Activated CD4-positive, alpha-beta memory T cell treated with anti-CD3 and anti-CD28 coated beads, Interleukin-2, amount 10 ng/mL, durations not matched to agents 7 days and 5 days (primary cell): Measurements from ENCODE around the gene SP8. TPM values are rescaled to one million over a fixed set of nuclear protein-coding genes. Genes with fewer than 3 reads are reported as not detected.

Experiments
- CTCF ChIA-PET: fragments of 350-600 bp; sonication (Branson Sonifier 250); formaldehyde crosslinking; loops from one replicate; lab custom pipeline; 2021; ENCODE audit warnings: antibody characterized with exemption, inconsistent platforms; lab: Charles Lee
- POLR2A ChIA-PET: fragments of 350-600 bp; sonication (Branson Sonifier 250); formaldehyde crosslinking; loops from one replicate; lab custom pipeline; 2021; ENCODE audit warnings: antibody characterized with exemption; lab: Charles Lee
- DNase-seq: peaks from one replicate; pipeline ENCODE4 v3.0.0-alpha.2; 2020
- H3K27ac Mint-ChIP-seq: one replicate; pipeline ENCODE4 v1.8.0; 2021; ENCODE audit warnings: mild to moderate bottlenecking, mixed read lengths
- H3K27me3 Mint-ChIP-seq: one replicate; pipeline ENCODE4 v1.8.0; 2021; ENCODE audit warnings: mixed read lengths
- H3K36me3 Mint-ChIP-seq: one replicate; pipeline ENCODE4 v1.8.0; 2021; ENCODE audit warnings: low read depth, mixed read lengths
- H3K4me1 Mint-ChIP-seq: one replicate; pipeline ENCODE4 v1.8.0; 2021; ENCODE audit warnings: mixed read lengths
- H3K4me3 Mint-ChIP-seq: one replicate; pipeline ENCODE4 v1.8.0; 2021; ENCODE audit warnings: mild to moderate bottlenecking, mixed read lengths
- H3K9me3 Mint-ChIP-seq: one replicate; pipeline ENCODE4 v1.8.0; 2021; ENCODE audit warnings: mixed read lengths
- total RNA-seq, 2 experiments: library from RNA; stranded (reverse); gene quantifications; one replicate each; pipeline ENCODE4 v1.2.3, GENCODE V29; 2021

Gene SP8
- total RNA-seq, 2 experiments from 2014 or later: not detected

DNA sequence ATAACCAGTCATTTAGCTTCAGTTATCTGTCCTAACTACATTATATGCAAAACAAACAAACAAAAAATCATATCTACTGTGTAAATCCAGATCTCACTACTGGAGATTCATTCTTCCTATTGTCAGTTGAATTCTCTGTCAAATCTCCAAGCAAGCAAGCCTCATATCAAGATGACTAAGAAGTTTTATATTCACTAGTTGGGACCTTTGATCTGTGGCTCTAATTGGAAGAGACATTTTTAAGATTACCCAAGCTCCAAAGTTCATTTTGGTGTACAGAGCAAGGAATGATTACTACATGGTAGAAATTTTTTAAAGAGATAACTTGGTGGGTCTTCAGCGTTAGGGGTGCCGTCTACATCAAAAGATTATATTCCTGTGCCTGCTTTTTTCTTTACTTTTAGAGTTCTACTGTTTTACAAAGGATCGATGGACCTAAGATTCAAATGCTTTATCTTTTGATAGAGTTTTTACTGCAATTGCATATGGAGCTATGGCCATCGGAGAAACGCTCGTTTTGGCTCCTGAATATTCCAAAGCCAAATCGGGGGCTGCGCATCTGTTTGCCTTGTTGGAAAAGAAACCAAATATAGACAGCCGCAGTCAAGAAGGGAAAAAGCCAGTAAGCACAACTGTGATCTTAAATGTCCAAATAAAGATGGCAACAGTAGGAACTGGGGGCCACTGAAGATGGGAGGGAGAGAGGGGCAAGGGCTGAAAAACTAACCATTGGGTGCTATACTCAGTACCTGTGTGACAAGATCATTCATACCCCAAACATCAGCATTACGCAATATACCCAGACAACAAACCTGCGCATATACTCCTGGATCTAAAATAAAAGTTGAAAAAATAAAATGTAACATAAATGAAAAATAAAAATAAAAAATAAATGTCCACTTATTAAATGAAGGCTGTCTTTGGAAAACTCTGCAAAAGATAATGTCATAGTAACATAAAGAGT, 47.9 kb downstream of the SP8 start:
- H3K4me1 Mint-ChIP-seq: no peaks in the 10 kb centered on the region
- CTCF ChIA-PET: no interaction called here

DNA sequence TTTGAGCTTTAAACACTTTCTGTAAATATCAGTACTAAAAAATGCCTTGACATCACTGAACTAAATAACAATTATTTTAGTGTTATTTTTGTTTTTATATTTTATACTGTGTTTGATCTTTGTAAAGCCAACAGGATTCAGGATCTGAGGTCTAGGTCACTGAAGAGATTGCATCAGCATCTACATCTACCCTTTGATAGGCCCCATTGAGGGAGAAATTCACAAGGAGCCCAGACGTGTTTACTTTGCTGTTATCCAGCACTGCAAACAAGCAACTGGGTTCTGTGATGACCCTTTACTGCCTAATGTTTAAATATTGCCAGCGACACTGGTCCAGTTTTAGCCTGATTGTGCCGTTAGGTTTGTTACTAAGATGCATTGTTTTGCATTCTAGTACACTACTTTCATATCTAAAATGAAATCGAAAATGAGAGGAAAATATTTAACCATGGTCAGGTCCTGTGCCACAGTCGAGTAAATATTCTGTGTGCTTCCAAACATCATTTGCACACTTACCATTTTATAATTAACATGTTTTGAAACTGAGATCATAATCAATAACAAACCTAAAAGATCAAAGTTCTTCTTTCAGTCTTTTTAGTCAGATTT, 48.7 kb downstream of the SP8 start:
- ChIA-PET CTCF (no interaction called here), POLR2A (no interaction called here)
- H3K27me3 Mint-ChIP-seq: no peaks in the 10 kb centered on the region
- H3K36me3 Mint-ChIP-seq: no peaks in the 10 kb centered on the region
- H3K4me1 Mint-ChIP-seq: no peaks in the 10 kb centered on the region
- H3K4me3 Mint-ChIP-seq: no peak overlapping the region
- DNase-seq: no peak
- H3K9me3 Mint-ChIP-seq: no peaks in the 10 kb centered on the region
- H3K27ac Mint-ChIP-seq: no peak overlapping the region

More for the DNA sequence above, 47.9 kb downstream of the SP8 start:
- H3K27me3 Mint-ChIP-seq: no peaks in the 10 kb centered on the region
- H3K36me3 Mint-ChIP-seq: no peaks in the 10 kb centered on the region
- no peak for DNase-seq
- H3K27ac Mint-ChIP-seq: no peak overlapping the region
- H3K4me3 Mint-ChIP-seq: no peak overlapping the region
- no peaks in the 10 kb centered on the region for H3K9me3 Mint-ChIP-seq
- POLR2A ChIA-PET: no interaction called here

DNA sequence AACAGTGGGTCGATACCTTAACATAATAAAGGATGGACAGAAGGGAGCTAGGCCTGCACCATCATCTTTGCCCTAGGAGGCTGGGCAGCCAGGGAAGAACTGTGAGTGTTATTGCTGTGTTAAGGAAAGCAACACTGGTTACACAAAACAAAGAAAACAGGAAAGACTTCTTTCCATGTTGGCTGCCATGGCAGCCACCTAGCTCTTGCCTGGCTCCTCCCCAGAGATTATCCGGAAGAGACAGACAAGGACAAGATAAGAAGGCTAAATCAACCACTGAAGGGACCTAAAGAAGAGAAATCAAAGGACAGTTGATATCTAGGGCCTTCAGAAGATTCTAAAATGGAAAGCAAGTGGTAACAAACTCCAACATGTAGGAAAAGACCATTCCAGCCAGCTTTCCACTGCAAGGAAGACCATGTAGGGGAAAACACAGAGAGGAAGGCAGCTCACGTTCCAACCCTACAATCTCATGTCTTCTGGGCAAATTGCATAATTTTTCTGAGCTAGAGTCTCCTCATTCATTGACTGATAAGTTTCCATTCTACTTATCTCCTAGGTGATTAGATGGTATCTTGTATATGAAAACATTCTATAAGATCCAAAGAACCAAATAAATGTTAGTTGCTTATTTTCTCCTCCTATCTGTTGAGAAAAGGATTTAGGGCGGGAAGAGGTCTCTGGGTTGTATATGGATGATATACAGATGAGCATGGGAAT, 51.2 kb downstream of the SP8 start:
- POLR2A ChIA-PET: no interaction called here
- H3K36me3 Mint-ChIP-seq: no peaks in the 10 kb centered on the region
- CTCF ChIA-PET: no interaction called here

More for the DNA sequence above, 51.2 kb downstream of the SP8 start:
- no peak for DNase-seq
- no peaks in the 10 kb centered on the region for H3K27me3 Mint-ChIP-seq
- no peaks in the 10 kb centered on the region for H3K4me1 Mint-ChIP-seq
- no peaks in the 10 kb centered on the region for H3K9me3 Mint-ChIP-seq
- H3K4me3 Mint-ChIP-seq: no peak overlapping the region
- no peak overlapping the region for H3K27ac Mint-ChIP-seq

Other genes with a start within 250 kb of the SP8 start
- gene ABCB5, start 171.2 kb downstream of the SP8 start, total RNA-seq: not detected